IPS-18a (cell line): ENCODE data around the gene PLAU.
A peak's percentile ranks its signal among the peaks of the same experiment; 100 is the strongest.

Experiments used
- H3K27ac ChIP-seq: one replicate; pipeline ENCODE4 v1.5.1; 2013; ENCODE audit warnings: low read length
- H3K27me3 ChIP-seq: one replicate; pipeline ENCODE4 v1.6.1; 2013; ENCODE audit warnings: mild to moderate bottlenecking, low read length; ENCODE audit not compliant: control insufficient read depth, insufficient read depth
- H3K36me3 ChIP-seq: one replicate; pipeline ENCODE4 v1.6.1; 2013; ENCODE audit warnings: low read depth, low read length; ENCODE audit not compliant: control insufficient read depth
- H3K4me1 ChIP-seq: one replicate; pipeline ENCODE4 v1.6.1; 2013; ENCODE audit warnings: low read depth, low read length; ENCODE audit not compliant: control insufficient read depth
- H3K4me3 ChIP-seq: one replicate; pipeline ENCODE4 v1.5.1; 2013; ENCODE audit warnings: low read length
- H3K9ac ChIP-seq: one replicate; pipeline ENCODE4 v1.6.1; 2013; ENCODE audit warnings: mild to moderate bottlenecking, low read length, moderate library complexity
- H3K9me3 ChIP-seq: one replicate; pipeline ENCODE4 v1.6.1; 2013; ENCODE audit warnings: low read depth, low read length; ENCODE audit not compliant: control insufficient read depth

PLAU gene

DNA sequence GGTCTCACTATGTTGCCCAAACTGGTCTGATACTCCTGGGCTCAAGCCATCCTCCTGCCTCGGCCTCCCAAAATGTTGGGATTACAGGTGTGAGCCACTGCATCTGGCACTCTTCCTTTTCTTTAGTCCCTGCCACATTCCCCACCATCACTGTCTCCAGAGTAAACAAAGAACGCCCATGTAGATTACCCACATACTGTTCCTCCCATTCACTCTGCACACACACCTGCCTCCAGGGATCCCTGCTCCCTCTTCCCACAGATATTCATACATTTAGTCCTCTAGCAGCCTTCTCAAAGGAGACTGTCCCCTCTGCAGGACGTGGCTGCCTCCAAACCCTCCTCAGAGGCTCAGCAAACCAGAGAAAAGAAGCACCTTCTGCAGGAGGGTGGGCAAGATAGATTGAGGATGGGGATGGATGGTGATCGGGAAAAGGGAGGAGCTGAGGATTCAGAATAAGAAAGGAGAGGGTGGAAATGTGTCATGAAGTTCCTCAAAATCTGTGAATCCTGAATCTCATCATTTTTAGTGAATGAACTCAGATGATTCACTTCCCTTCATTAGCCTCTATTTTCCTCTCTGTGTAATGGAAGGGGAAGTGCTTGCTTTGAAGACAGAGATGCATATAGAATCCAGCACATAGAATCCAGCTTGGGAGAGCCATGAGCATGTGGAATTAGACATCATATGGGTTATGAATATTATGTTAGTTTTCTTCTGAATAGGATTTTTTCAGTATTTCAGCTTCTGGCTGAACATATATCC, 5.5 kb upstream of the PLAU start:
- no peak overlapping the region for H3K9ac ChIP-seq
- no peaks in the 10 kb centered on the region for H3K36me3 ChIP-seq
- H3K4me1 ChIP-seq, result peaks cover 35% of the 10 kb centered on the region
- H3K27me3 ChIP-seq, result peaks cover 17% of the 10 kb centered on the region
- no peak overlapping the region for H3K27ac ChIP-seq
- H3K4me3 ChIP-seq, result no peak overlapping the region
- no peaks in the 10 kb centered on the region for H3K9me3 ChIP-seq

GRCh38 chr10:73906524-73907447, 4.1 kb upstream of the PLAU start:
- H3K27ac ChIP-seq, result no peak overlapping the region
- no peak overlapping the region for H3K4me3 ChIP-seq
- H3K4me1 ChIP-seq, result peaks cover 37% of the 10 kb centered on the region

GRCh38 chr10:73907841-73908517, 3.0 kb upstream of the PLAU start:
- Histone ChIP-seq H3K4me1 (peaks cover 37% of the 10 kb centered on the region), H3K4me3 (no peak overlapping the region)

More at GRCh38 chr10:73906524-73907447, 4.1 kb upstream of the PLAU start:
- peaks cover 24% of the 10 kb centered on the region for H3K27me3 ChIP-seq
- H3K9ac ChIP-seq, result no peak overlapping the region
- no peaks in the 10 kb centered on the region for H3K9me3 ChIP-seq
- H3K36me3 ChIP-seq, result no peaks in the 10 kb centered on the region

DNA sequence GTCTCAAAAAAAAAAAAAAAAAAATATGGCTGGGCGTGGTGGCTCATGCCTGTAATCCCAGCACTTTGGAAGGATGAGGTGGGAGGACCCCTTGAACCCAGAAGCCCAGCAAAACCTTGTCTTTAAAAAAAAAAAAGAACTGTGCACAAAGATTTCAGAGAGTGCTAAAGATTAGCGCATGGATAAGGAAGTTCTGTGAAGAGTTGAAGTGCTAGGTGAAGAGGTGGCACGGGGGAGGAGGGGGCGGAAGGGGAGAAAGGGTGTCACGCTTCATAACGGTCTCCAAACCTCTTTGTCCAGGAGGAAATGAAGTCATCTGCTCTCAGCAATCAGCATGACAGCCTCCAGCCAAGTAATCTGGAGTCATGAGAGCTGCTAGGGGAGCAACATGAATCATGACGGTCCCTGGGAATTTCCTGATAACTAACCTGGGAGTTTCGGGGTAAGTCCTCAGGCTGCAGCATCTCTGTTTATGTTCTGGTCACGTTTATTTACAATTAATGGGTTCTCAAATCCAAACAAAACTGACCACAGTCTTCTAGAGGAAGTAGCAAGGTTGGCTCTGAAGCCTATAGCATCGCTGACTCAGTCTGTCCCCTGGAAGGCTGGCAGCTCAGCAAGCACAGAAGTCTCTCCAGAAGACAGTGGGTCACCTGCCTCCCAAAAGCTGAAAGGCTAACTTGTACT, 1.9 kb upstream of the PLAU start:
- peaks cover 40% of the 10 kb centered on the region for H3K4me1 ChIP-seq
- H3K27ac ChIP-seq, result no peak overlapping the region
- no peak overlapping the region for H3K9ac ChIP-seq
- no peaks in the 10 kb centered on the region for H3K36me3 ChIP-seq
- H3K4me3 ChIP-seq, result no peak overlapping the region
- H3K27me3 ChIP-seq, result peaks cover 32% of the 10 kb centered on the region
- H3K9me3 ChIP-seq, result no peaks in the 10 kb centered on the region

More at GRCh38 chr10:73907841-73908517, 3.0 kb upstream of the PLAU start:
- Histone ChIP-seq H3K36me3 (no peaks in the 10 kb centered on the region), H3K27ac (no peak overlapping the region), H3K9ac (no peak overlapping the region), H3K27me3 (peaks cover 32% of the 10 kb centered on the region), H3K9me3 (no peaks in the 10 kb centered on the region)

DNA sequence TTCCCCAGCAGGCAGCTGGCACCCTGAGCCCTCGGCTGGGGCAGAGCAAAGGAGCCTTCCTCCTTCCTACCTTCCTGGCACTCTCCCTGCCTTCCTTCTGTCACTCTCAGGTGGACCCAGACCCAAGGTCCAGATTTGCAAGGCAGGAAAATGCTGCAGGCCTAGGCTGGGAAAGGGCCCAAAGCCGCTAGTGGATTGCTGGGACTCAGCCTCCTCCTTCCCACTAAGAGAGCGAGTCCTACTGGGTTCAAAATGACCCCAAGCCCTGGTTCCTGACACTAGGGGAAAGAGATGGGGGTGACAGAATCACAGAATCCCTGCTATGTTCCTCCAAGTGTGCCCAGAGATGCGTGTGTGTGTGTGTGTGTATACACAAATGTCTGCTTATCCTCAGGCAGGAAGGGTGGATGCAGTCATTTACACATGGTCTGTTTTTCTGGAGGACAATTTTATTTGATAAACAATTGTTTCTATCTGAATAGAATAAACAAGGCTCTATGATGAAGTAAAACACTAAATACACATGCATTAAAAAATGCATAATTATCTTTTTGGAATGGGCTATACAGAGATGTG, 1.3 kb upstream of the PLAU start:
- no peaks in the 10 kb centered on the region for H3K9me3 ChIP-seq
- H3K27ac ChIP-seq, result no peak overlapping the region
- H3K4me1 ChIP-seq, result peaks cover 46% of the 10 kb centered on the region
- H3K27me3 ChIP-seq, result peaks cover 32% of the 10 kb centered on the region
- H3K36me3 ChIP-seq, result no peaks in the 10 kb centered on the region
- no peak overlapping the region for H3K4me3 ChIP-seq
- no peak overlapping the region for H3K9ac ChIP-seq

- Histone ChIP-seq H3K4me3 (peak overlapping the region; percentile 83), H3K4me1 (peaks cover 43% of the 10 kb centered on the region), H3K27ac (no peak overlapping the region), H3K27me3 (peaks cover 32% of the 10 kb centered on the region), H3K9me3 (no peaks in the 10 kb centered on the region), H3K9ac (peak overlapping the region; percentile 41), H3K36me3 (peaks cover 4% of the 10 kb centered on the region)
These were observed 550 bp upstream of the PLAU start for GRCh38 chr10:73910401-73910763.

GRCh38 chr10:73911553-73912004, 647 bp downstream of the PLAU start:
- H3K4me3 ChIP-seq, result peak overlapping the region; percentile 83
- H3K27ac ChIP-seq, result no peak overlapping the region
- peaks cover 32% of the 10 kb centered on the region for H3K4me1 ChIP-seq
- peak overlapping the region; percentile 41 for H3K9ac ChIP-seq
- H3K9me3 ChIP-seq, result no peaks in the 10 kb centered on the region
- peaks cover 32% of the 10 kb centered on the region for H3K27me3 ChIP-seq
- peaks cover 8% of the 10 kb centered on the region for H3K36me3 ChIP-seq

DNA sequence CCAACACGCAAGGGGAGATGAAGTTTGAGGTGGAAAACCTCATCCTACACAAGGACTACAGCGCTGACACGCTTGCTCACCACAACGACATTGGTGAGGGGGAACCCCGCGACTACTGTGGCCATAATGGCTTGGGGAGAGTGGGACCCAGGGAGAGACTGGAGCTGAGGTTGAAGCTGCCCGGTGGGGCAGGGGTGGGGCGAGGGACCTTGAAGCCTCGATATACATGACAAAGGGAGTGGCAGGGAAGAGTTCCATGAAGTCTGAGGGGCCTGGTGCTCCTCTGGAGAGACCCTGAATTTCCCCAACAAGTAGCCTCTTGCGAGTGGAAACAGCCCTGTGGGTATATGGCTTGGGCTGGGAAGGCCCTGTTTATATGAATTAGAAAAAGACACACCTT, 3.1 kb downstream of the PLAU start:
- H3K36me3 ChIP-seq, result peaks cover 13% of the 10 kb centered on the region
- H3K27ac ChIP-seq, result no peak overlapping the region
- peaks cover 29% of the 10 kb centered on the region for H3K27me3 ChIP-seq
- no peak overlapping the region for H3K9ac ChIP-seq
- no peak overlapping the region for H3K4me3 ChIP-seq
- no peaks in the 10 kb centered on the region for H3K9me3 ChIP-seq
- peaks cover 22% of the 10 kb centered on the region for H3K4me1 ChIP-seq

DNA sequence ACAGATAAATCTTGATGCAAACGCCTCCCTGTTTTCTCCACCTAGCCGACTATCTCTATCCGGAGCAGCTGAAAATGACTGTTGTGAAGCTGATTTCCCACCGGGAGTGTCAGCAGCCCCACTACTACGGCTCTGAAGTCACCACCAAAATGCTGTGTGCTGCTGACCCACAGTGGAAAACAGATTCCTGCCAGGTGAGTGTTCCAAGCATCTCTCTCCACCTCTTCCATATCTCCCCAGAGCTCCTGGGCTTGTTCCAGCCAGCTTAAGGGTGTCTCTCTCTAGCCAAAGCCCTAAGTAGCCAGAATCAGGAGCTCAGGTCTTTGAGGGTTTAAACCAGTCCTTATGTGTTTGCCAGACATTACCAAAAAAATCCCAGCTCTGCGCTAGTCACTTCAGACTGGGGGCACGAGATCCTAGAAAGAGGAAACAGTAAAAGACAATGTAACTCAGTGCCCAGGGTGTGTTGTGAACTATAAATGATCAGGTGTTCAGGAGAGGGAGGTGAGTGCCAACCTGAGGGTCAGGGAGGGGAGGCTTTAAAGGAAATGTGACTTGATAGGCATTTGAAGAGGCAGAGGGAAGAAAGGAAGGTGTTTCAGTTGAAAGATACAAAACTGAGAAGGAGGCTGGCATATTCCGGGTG, 4.4 kb downstream of the PLAU start:
- Histone ChIP-seq H3K4me1 (peaks cover 17% of the 10 kb centered on the region), H3K36me3 (peaks cover 13% of the 10 kb centered on the region), H3K27me3 (peaks cover 16% of the 10 kb centered on the region), H3K27ac (no peak overlapping the region), H3K9ac (no peak overlapping the region), H3K9me3 (no peaks in the 10 kb centered on the region), H3K4me3 (no peak overlapping the region)

DNA sequence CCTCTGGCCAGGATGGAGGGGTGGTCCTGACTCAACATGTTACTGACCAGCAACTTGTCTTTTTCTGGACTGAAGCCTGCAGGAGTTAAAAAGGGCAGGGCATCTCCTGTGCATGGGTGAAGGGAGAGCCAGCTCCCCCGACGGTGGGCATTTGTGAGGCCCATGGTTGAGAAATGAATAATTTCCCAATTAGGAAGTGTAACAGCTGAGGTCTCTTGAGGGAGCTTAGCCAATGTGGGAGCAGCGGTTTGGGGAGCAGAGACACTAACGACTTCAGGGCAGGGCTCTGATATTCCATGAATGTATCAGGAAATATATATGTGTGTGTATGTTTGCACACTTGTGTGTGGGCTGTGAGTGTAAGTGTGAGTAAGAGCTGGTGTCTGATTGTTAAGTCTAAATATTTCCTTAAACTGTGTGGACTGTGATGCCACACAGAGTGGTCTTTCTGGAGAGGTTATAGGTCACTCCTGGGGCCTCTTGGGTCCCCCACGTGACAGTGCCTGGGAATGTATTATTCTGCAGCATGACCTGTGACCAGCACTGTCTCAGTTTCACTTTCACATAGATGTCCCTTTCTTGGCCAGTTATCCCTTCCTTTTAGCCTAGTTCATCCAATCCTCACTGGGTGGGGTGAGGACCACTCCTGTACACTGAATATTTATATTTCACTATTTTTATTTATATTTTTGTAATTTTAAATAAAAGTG, 6.0 kb downstream of the PLAU start:
- H3K36me3 ChIP-seq, result peaks cover 13% of the 10 kb centered on the region
- no peaks in the 10 kb centered on the region for H3K9me3 ChIP-seq
- H3K4me1 ChIP-seq, result peaks cover 14% of the 10 kb centered on the region
- no peak overlapping the region for H3K4me3 ChIP-seq
- H3K27ac ChIP-seq, result no peak overlapping the region
- peaks cover 7% of the 10 kb centered on the region for H3K27me3 ChIP-seq
- H3K9ac ChIP-seq, result no peak overlapping the region
